ENCODE measurements around the gene PLD6.

DNA sequence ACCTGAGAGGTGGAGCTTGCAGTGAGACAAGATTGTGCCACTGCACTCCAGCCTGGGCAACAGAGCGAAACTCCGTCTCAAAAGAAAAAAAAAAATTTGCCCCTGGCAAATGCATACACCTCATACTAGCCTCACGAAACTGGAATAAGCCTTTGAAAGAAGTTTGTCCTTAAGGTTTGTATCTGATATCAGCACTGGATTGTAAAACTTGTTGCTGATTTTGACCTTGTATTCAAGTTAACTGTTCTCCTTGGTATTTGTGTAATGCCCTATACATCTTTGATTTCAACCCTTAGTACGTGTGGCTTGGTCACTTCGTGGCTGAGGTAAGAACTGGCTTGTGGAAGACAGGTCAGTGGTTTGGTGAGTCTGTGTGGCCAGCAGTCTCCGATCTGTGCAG, 37.0 kb upstream of the PLD6 start:
- TF ChIP-seq ZNF274 (IDR thresholded peaks at IDR 0.05; ENCODE audit: low read depth, low read length) (no peak), SUZ12 (IDR thresholded peaks at IDR 0.05; ENCODE audit: extremely low read depth, insufficient read depth, insufficient read length) (no peak)

All from NT2/D1 (cell line).